GM19240 (cell line): ENCODE results near the gene LPIN1.
"Not testable (repeated sequence)": the region's sequence is repeated elsewhere in the genome, so short reads cannot be mapped to it uniquely, and the experiment has no call there.

ENCODE experiments used
- DNase-seq: peaks from one replicate; pipeline ENCODE4 v3.0.0; 2011; ENCODE audit warnings: low spot score; ENCODE audit not compliant: insufficient read length

The LPIN1 gene

GRCh38 chr2:11810237-11810977 is 64.0 kb downstream of the LPIN1 start:
- DNase-seq, result no peak

GRCh38 chr2:11811036-11811654 is 64.7 kb downstream of the LPIN1 start:
- no peak for DNase-seq

GRCh38 chr2:11812466-11813248 is 66.2 kb downstream of the LPIN1 start:
- DNase-seq, result no peak

- DNase-seq, result not testable (repeated sequence)
Measured at GRCh38 chr2:11813345-11813744, 66.9 kb downstream of the LPIN1 start.

- DNase-seq, result no peak
Measured at GRCh38 chr2:11813951-11814350, 67.5 kb downstream of the LPIN1 start.

GRCh38 chr2:11814979-11815510 is 68.6 kb downstream of the LPIN1 start:
- no peak for DNase-seq

- not testable (repeated sequence) for DNase-seq
Measured at GRCh38 chr2:11816935-11817334, 70.5 kb downstream of the LPIN1 start.

GRCh38 chr2:11819235-11819729 is 72.8 kb downstream of the LPIN1 start:
- DNase-seq, result no peak

GRCh38 chr2:11820650-11821049 is 74.2 kb downstream of the LPIN1 start:
- DNase-seq, result no peak

GRCh38 chr2:11821705-11822104 is 75.3 kb downstream of the LPIN1 start:
- no peak for DNase-seq

- DNase-seq, result not testable (repeated sequence)
Measured at GRCh38 chr2:11822359-11822745, 75.9 kb downstream of the LPIN1 start.

- no peak for DNase-seq
Measured at GRCh38 chr2:11822746-11823451, 76.5 kb downstream of the LPIN1 start.

GRCh38 chr2:11824901-11825828 is 78.7 kb downstream of the LPIN1 start:
- DNase-seq, result no peak

- peak; percentile 12 for DNase-seq
Measured at GRCh38 chr2:11827547-11827946, 81.1 kb downstream of the LPIN1 start.

- DNase-seq, result no peak
Measured at GRCh38 chr2:11828933-11829323, 82.5 kb downstream of the LPIN1 start.

- peak; percentile 24 for DNase-seq
Measured at GRCh38 chr2:11829324-11829946, 83.0 kb downstream of the LPIN1 start.

GRCh38 chr2:11829947-11830707 is 83.7 kb downstream of the LPIN1 start:
- peak; percentile 61 for DNase-seq

GRCh38 chr2:11830708-11831301 is 84.4 kb downstream of the LPIN1 start:
- no peak for DNase-seq

GRCh38 chr2:11831415-11831814 is 85.0 kb downstream of the LPIN1 start:
- no peak for DNase-seq
